ENCODE data around the gene KHDC4.
"Not testable (repeated sequence)": the region's sequence is repeated elsewhere in the genome, so short reads cannot be mapped to it uniquely, and the experiment has no call there.

The KHDC4 gene

DNA sequence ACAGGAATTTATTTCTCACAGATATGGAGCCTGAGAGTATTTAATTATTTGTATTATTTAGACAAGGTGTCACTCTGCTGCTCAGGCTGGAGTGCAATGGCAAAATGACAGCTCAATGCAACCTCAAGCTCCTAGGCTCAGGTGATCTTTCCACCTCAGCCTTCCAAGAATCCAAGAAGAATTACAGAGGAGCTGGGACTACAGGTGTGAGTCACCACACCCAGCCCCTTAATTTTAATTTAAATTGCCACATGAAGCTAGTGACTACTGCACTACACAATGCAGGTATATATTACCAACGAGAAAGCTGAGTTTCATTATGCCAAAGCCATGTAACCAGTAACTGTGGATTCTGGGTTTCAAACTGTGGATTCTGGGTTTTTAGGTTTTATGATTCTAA is 2.1 kb downstream of the KHDC4 start:
- no peak overlapping the region; the same call in 1 of the 2 replicates for H3K4me3 ChIP-seq (ENCODE audit: low read depth, low read length)
- no peak for DNase-seq (ENCODE audit: low read depth)
- TF ChIP-seq, protein P1, sequence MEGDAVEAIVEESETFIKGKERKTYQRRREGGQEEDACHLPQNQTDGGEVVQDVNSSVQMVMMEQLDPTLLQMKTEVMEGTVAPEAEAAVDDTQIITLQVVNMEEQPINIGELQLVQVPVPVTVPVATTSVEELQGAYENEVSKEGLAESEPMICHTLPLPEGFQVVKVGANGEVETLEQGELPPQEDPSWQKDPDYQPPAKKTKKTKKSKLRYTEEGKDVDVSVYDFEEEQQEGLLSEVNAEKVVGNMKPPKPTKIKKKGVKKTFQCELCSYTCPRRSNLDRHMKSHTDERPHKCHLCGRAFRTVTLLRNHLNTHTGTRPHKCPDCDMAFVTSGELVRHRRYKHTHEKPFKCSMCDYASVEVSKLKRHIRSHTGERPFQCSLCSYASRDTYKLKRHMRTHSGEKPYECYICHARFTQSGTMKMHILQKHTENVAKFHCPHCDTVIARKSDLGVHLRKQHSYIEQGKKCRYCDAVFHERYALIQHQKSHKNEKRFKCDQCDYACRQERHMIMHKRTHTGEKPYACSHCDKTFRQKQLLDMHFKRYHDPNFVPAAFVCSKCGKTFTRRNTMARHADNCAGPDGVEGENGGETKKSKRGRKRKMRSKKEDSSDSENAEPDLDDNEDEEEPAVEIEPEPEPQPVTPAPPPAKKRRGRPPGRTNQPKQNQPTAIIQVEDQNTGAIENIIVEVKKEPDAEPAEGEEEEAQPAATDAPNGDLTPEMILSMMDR (IDR thresholded peaks at IDR 0.05; ENCODE audit: low read depth, low read length, missing control alignments) = no peak

DNA sequence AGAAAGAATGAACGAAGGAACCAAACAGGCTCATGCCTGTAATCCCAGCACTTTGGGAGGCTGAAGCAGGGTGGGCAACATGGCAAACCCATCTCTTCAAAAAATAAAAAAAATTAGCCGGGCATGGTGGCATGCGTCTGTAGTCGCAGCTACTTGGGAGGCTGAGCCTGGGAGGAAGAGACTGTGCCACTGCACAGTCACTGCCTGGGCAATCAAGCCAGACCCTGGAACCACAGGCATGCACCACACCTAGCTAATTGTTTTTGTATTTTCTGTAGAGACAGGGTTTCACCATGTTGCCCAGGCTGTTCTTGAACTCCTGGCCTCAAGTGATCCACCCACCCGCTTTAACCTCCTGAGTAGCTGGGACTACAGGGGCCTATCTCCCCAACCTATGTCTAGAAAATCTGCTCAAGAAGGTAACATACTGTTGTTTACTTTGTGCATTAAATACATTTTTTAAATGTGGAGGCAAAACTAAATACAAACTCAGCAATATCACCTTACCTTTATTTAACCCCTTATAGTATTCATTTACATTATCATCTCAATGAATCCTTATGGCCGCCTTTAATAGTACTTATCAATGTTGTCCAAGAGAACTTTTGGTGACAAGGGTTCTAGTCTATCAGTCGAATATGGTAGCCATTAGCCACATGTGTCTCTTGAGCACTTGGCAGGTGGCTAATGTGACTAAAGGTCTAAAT is 2.7 kb downstream of the KHDC4 start:
- peak overlapping the region; percentile 33 for H3K4me3 ChIP-seq (ENCODE audit: low read depth, low read length)
- no peak for DNase-seq (ENCODE audit: low read depth)
- TF ChIP-seq, protein P1 (IDR thresholded peaks at IDR 0.05; ENCODE audit: low read depth, low read length, missing control alignments) = no peak

DNA sequence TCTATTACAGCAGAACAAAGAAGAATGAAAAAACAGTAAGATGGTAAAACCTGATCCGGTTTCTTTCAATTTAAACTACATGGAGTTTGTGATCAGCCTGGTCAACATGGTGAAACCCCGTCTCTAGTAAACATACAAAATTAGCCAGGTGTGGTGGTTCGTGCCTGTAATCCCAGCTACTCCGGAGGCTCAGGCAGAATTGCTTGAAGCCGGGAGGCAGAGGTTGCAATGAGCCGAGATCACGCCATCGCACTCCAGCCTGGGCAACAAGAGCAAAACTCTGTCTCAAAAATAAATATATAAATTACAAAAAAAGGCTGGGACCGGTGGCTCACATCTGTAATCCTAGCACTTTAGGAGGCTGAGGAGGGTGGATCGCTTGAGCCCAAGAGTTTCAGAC is 3.5 kb downstream of the KHDC4 start:
- not testable (repeated sequence) for DNase-seq (ENCODE audit: low read depth); H3K4me3 ChIP-seq (ENCODE audit: low read depth, low read length)

DNA sequence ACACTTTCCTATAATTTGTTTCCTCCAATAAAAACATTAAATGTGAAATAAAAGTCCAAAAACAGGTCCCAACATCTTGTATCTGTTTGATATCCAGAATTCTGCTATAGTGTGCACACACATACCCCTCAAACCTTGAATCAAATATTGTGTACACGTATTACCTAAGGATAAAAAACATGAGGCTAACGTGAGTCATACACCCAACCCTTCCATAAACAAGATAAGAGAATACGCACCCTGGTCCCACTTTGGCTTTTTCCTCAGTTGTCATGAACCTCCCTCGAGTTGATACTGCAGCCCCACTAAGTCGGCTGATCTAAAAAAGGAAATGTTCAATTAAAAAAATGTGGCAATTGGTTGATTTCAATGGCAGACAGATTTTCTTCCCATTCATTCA is 5.2 kb downstream of the KHDC4 start:
- no peak overlapping the region for H3K4me3 ChIP-seq (ENCODE audit: low read depth, low read length)
- DNase-seq (ENCODE audit: low read depth) = no peak
- TF ChIP-seq, protein P1 (IDR thresholded peaks at IDR 0.05; ENCODE audit: low read depth, low read length, missing control alignments) = no peak

DNA sequence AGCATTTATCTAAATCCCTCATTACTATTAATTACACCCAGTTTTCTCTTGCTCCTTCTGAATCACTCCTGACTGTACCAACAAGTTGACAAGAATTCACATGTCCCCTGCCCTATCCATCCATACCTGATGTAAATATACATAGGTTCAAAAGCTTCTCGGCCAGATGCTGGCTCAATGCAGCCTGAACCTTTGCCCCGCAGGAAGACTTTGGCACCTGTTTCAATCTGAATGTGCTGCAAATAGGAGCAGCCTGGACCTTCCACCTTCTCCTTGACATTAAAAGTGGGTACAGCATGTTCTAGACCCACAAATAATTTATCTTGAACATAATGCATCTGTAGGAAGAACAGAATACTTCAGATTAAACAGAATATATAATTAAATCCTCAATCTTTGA is 8.7 kb downstream of the KHDC4 start:
- DNase-seq (ENCODE audit: low read depth) = no peak
- TF ChIP-seq, protein P1 (IDR thresholded peaks at IDR 0.05; ENCODE audit: low read depth, low read length, missing control alignments) = no peak

DNA sequence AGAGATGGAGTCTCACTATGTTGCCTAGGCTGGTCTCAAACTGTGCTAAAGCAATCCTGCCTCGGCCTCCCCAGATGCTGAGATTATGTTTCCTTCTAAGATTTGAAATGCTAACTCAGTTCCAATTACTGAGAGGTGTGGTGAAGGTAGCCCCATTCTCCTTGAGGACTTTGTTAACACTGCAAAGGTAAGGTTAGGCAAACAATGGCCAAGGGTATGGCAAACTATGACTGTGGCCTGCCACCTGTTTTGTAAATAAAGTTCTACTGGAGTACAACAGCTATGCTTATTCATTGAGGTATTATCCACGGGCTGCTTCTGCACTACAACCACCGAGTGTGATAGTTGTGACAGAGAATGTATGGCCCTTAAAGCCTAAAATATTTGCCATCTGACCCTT is 13.5 kb downstream of the KHDC4 start:
- DNase-seq (ENCODE audit: low read depth) = no peak
- TF ChIP-seq, protein P1 (IDR thresholded peaks at IDR 0.05; ENCODE audit: low read depth, low read length, missing control alignments) = no peak
- H3K4me3 ChIP-seq (ENCODE audit: low read depth, low read length) = no peak overlapping the region

More for the DNA sequence above, 8.7 kb downstream of the KHDC4 start:
- no peak overlapping the region for H3K4me3 ChIP-seq (ENCODE audit: low read depth, low read length)

DNA sequence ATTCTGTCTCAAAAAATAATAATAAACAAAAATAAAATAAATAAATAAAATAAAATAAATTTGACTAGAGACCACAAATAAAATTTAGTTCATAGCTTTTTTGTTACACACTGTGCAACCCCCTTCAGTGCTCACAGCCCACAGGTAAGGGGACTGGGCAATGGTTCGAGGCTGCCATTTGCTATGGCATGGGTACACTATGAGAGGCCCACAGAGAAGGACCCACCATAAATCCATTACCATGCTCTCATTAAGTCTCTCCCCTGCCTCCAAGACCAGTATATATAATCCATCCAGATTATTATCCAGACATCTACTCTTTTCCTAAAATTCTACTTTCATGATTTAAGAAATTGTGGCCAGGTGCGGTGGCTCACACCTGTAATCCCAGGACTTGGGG is 14.4 kb downstream of the KHDC4 start:
- DNase-seq (ENCODE audit: low read depth) = no peak
- no peak overlapping the region for H3K4me3 ChIP-seq (ENCODE audit: low read depth, low read length)
- TF ChIP-seq, protein P1 (IDR thresholded peaks at IDR 0.05; ENCODE audit: low read depth, low read length, missing control alignments) = no peak

All from GM12864 (cell line).